ENCODE data around the gene APOM.

APOM gene

GRCh38 chr6:31615748-31616147, 39.9 kb upstream of the APOM start:
- peak overlapping the region; percentile 22 for H3K4me3 ChIP-seq (ENCODE audit: low read depth, low read length, poor library complexity, severe bottlenecking)
- H3K36me3 ChIP-seq (ENCODE audit: insufficient read depth, low read length), result no peaks in the 10 kb centered on the region
- H3F3A ChIP-seq (ENCODE audit: insufficient read depth, low read length), result no peaks in the 10 kb centered on the region
- no peaks in the 10 kb centered on the region for H3K79me2 ChIP-seq (ENCODE audit: insufficient read depth, low read length)
- peak overlapping the region; percentile 59; the same call in 1 of the 2 replicates for H3K4me2 ChIP-seq (ENCODE audit: low read length)
- no peak for TF ChIP-seq EZH2 (IDR thresholded peaks at IDR 0.05; ENCODE audit: borderline replicate concordance, low read length)
- no peak for TF ChIP-seq CTCF (IDR thresholded peaks at IDR 0.05; ENCODE audit: low read length)
- H3K9me3 ChIP-seq (ENCODE audit: low read length), result no peaks in the 10 kb centered on the region
- H4K20me1 ChIP-seq (ENCODE audit: insufficient read depth, low read length), result no peaks in the 10 kb centered on the region
- peak overlapping the region; percentile 43 for H3K27ac ChIP-seq (ENCODE audit: low read depth, low read length, poor library complexity, severe bottlenecking)
- no peak overlapping the region for H2AFZ ChIP-seq (ENCODE audit: low read length)
- H3K27me3 ChIP-seq (ENCODE audit: insufficient read depth, low read length), result no peaks in the 10 kb centered on the region
- peaks cover 30% of the 10 kb centered on the region for H3K4me1 ChIP-seq (ENCODE audit: insufficient read depth, low read length, severe bottlenecking)
- no peaks in the 10 kb centered on the region for H3K9me2 ChIP-seq (ENCODE audit: low read depth, low read length)
- H3K9ac ChIP-seq (ENCODE audit: low read length), result peak overlapping the region; percentile 43; the same call in 1 of the 2 replicates

- Histone ChIP-seq H3F3A (ENCODE audit: insufficient read depth, low read length) (no peaks in the 10 kb centered on the region), H3K4me1 (ENCODE audit: insufficient read depth, low read length, severe bottlenecking) (peaks cover 38% of the 10 kb centered on the region), H3K27me3 (ENCODE audit: insufficient read depth, low read length) (no peaks in the 10 kb centered on the region), H3K9me2 (ENCODE audit: low read depth, low read length) (no peaks in the 10 kb centered on the region), H4K20me1 (ENCODE audit: insufficient read depth, low read length) (no peaks in the 10 kb centered on the region), H3K79me2 (ENCODE audit: insufficient read depth, low read length) (peaks cover 12% of the 10 kb centered on the region), H3K27ac (ENCODE audit: low read depth, low read length, poor library complexity, severe bottlenecking) (no peak overlapping the region), H3K36me3 (ENCODE audit: insufficient read depth, low read length) (peaks cover 11% of the 10 kb centered on the region; the same call in 1 of the 2 replicates), H2AFZ (ENCODE audit: low read length) (no peak overlapping the region), H3K9me3 (ENCODE audit: low read length) (no peaks in the 10 kb centered on the region), H3K9ac (ENCODE audit: low read length) (no peak overlapping the region), H3K4me2 (ENCODE audit: low read length) (no peak overlapping the region), H3K4me3 (ENCODE audit: low read depth, low read length, poor library complexity, severe bottlenecking) (no peak overlapping the region)
- no peak for TF ChIP-seq CTCF (IDR thresholded peaks at IDR 0.05; ENCODE audit: low read length)
Observed at GRCh38 chr6:31617010-31617409, 38.7 kb upstream of the APOM start.

DNA sequence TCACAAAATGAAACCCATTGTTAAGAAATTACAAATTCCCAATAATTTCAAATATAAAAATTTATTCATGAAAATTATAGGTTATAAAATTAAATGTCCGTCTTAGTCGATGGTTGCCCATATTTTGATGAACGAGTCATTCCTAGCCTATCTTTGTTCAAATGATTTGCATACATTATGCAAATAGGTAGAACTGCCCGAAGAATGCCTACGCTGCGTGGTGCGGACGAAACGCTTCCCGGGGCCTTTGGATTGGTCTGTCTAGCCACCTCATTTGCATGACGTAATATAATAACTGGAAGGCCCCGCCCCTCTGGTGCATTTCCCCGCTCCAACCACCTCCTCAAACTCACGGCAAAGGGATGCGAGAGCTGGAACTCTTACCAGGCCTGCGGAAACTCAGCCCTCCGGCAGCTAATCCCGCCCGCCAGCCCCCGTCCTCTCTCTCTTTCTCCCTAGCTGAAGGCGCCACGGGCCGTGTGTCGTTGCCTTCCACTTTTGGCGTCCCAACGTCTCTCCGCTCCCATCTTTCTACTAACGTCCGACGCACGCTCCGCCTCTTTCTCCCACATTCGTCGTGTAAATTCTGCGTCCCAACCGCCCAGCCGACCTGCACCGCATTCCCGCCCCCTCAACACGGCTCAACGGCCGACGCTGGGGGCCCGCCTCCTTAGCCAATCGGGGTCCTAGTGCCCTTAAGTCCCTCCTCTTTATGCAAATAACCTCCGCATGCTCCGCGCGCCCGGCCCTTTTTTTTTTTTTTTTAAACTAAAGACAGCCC, 35.7 kb upstream of the APOM start:
- H4K20me1 ChIP-seq (ENCODE audit: insufficient read depth, low read length), result no peaks in the 10 kb centered on the region
- H3K27me3 ChIP-seq (ENCODE audit: insufficient read depth, low read length), result no peaks in the 10 kb centered on the region
- H3K9me3 ChIP-seq (ENCODE audit: low read length), result no peaks in the 10 kb centered on the region
- H3K4me1 ChIP-seq (ENCODE audit: insufficient read depth, low read length, severe bottlenecking), result peaks cover 36% of the 10 kb centered on the region
- H3K36me3 ChIP-seq (ENCODE audit: insufficient read depth, low read length), result peaks cover 41% of the 10 kb centered on the region
- H3K27ac ChIP-seq (ENCODE audit: low read depth, low read length, poor library complexity, severe bottlenecking), result peak overlapping the region; percentile 96
- peak overlapping the region; percentile 98 for H3K4me3 ChIP-seq (ENCODE audit: low read depth, low read length, poor library complexity, severe bottlenecking)
- TF ChIP-seq EZH2 (IDR thresholded peaks at IDR 0.05; ENCODE audit: borderline replicate concordance, low read length) (no peak), CTCF (IDR thresholded peaks at IDR 0.05; ENCODE audit: low read length) (no peak)
- H3K9me2 ChIP-seq (ENCODE audit: low read depth, low read length), result no peaks in the 10 kb centered on the region
- H2AFZ ChIP-seq (ENCODE audit: low read length), result no peak overlapping the region
- H3F3A ChIP-seq (ENCODE audit: insufficient read depth, low read length), result no peaks in the 10 kb centered on the region
- peaks cover 29% of the 10 kb centered on the region for H3K79me2 ChIP-seq (ENCODE audit: insufficient read depth, low read length)
- peak overlapping the region; percentile 79 for H3K4me2 ChIP-seq (ENCODE audit: low read length)
- peak overlapping the region; percentile 69 for H3K9ac ChIP-seq (ENCODE audit: low read length)
